Measurements from ENCODE around the gene NR3C1.

Gene NR3C1

GRCh38 chr5:143403593-143404415, at the start of gene NR3C1:
NR3C1 (minus strand) TSS chr5:143403686; CDS start chr5:143400839, 2,847 bp downstream.
- Histone ChIP-seq H3K27me3 (ENCODE audit: control insufficient read depth, insufficient read depth, low read length) (no peaks in the 10 kb centered on the region), H3K9ac (ENCODE audit: low read length) (peak within 1 kb of the TSS; percentile 79), H3K4me1 (ENCODE audit: control insufficient read depth, insufficient read depth, low read length) (peaks cover 8% of the 10 kb centered on the region), H3K9me3 (ENCODE audit: control insufficient read depth, low read length) (no peaks in the 10 kb centered on the region), H3K36me3 (ENCODE audit: control insufficient read depth, insufficient read depth, low read length) (no peaks in the 10 kb centered on the region), H3K4me3 (ENCODE audit: low read length) (peak within 1 kb of the TSS; percentile 65)

GRCh38 chr5:143449772-143450171, 46.3 kb upstream of the NR3C1 start:
- Histone ChIP-seq H3K9me3 (ENCODE audit: control insufficient read depth, low read length) (no peaks in the 10 kb centered on the region), H3K4me1 (ENCODE audit: control insufficient read depth, insufficient read depth, low read length) (no peaks in the 10 kb centered on the region), H3K36me3 (ENCODE audit: control insufficient read depth, insufficient read depth, low read length) (no peaks in the 10 kb centered on the region), H3K27me3 (ENCODE audit: control insufficient read depth, insufficient read depth, low read length) (no peaks in the 10 kb centered on the region), H3K9ac (ENCODE audit: low read length) (no peak overlapping the region), H3K4me3 (ENCODE audit: low read length) (no peak overlapping the region)

GRCh38 chr5:143448518-143448917, 45.0 kb upstream of the NR3C1 start:
- H3K27me3 ChIP-seq (ENCODE audit: control insufficient read depth, insufficient read depth, low read length) = no peaks in the 10 kb centered on the region
- H3K9me3 ChIP-seq (ENCODE audit: control insufficient read depth, low read length) = no peaks in the 10 kb centered on the region
- no peak overlapping the region for H3K4me3 ChIP-seq (ENCODE audit: low read length)
- H3K4me1 ChIP-seq (ENCODE audit: control insufficient read depth, insufficient read depth, low read length) = no peaks in the 10 kb centered on the region
- H3K9ac ChIP-seq (ENCODE audit: low read length) = no peak overlapping the region
- H3K36me3 ChIP-seq (ENCODE audit: control insufficient read depth, insufficient read depth, low read length) = no peaks in the 10 kb centered on the region

- Histone ChIP-seq H3K4me1 (ENCODE audit: control insufficient read depth, insufficient read depth, low read length) (no peaks in the 10 kb centered on the region), H3K36me3 (ENCODE audit: control insufficient read depth, insufficient read depth, low read length) (no peaks in the 10 kb centered on the region), H3K9me3 (ENCODE audit: control insufficient read depth, low read length) (no peaks in the 10 kb centered on the region), H3K9ac (ENCODE audit: low read length) (no peak overlapping the region), H3K27me3 (ENCODE audit: control insufficient read depth, insufficient read depth, low read length) (no peaks in the 10 kb centered on the region), H3K4me3 (ENCODE audit: low read length) (no peak overlapping the region)
These were observed 44.5 kb upstream of the NR3C1 start for GRCh38 chr5:143447983-143448382.

- H3K9me3 ChIP-seq (ENCODE audit: control insufficient read depth, low read length) = no peaks in the 10 kb centered on the region
- no peak overlapping the region for H3K4me3 ChIP-seq (ENCODE audit: low read length)
- H3K9ac ChIP-seq (ENCODE audit: low read length) = no peak overlapping the region
- no peaks in the 10 kb centered on the region for H3K36me3 ChIP-seq (ENCODE audit: control insufficient read depth, insufficient read depth, low read length)
- H3K27me3 ChIP-seq (ENCODE audit: control insufficient read depth, insufficient read depth, low read length) = no peaks in the 10 kb centered on the region
- no peaks in the 10 kb centered on the region for H3K4me1 ChIP-seq (ENCODE audit: control insufficient read depth, insufficient read depth, low read length)
These were observed 43.2 kb upstream of the NR3C1 start for GRCh38 chr5:143446535-143447226.

GRCh38 chr5:143445776-143446175, 42.3 kb upstream of the NR3C1 start:
- Histone ChIP-seq H3K4me1 (ENCODE audit: control insufficient read depth, insufficient read depth, low read length) (no peaks in the 10 kb centered on the region), H3K27me3 (ENCODE audit: control insufficient read depth, insufficient read depth, low read length) (no peaks in the 10 kb centered on the region), H3K9me3 (ENCODE audit: control insufficient read depth, low read length) (no peaks in the 10 kb centered on the region), H3K36me3 (ENCODE audit: control insufficient read depth, insufficient read depth, low read length) (no peaks in the 10 kb centered on the region), H3K9ac (ENCODE audit: low read length) (no peak overlapping the region), H3K4me3 (ENCODE audit: low read length) (no peak overlapping the region)

GRCh38 chr5:143443330-143443729, 39.8 kb upstream of the NR3C1 start:
- Histone ChIP-seq H3K9me3 (ENCODE audit: control insufficient read depth, low read length) (no peaks in the 10 kb centered on the region), H3K4me3 (ENCODE audit: low read length) (no peak overlapping the region), H3K9ac (ENCODE audit: low read length) (no peak overlapping the region), H3K4me1 (ENCODE audit: control insufficient read depth, insufficient read depth, low read length) (no peaks in the 10 kb centered on the region), H3K36me3 (ENCODE audit: control insufficient read depth, insufficient read depth, low read length) (no peaks in the 10 kb centered on the region), H3K27me3 (ENCODE audit: control insufficient read depth, insufficient read depth, low read length) (no peaks in the 10 kb centered on the region)

GRCh38 chr5:143442385-143442784, 38.9 kb upstream of the NR3C1 start:
- H3K27me3 ChIP-seq (ENCODE audit: control insufficient read depth, insufficient read depth, low read length) = no peaks in the 10 kb centered on the region
- no peak overlapping the region for H3K4me3 ChIP-seq (ENCODE audit: low read length)
- H3K9ac ChIP-seq (ENCODE audit: low read length) = no peak overlapping the region
- H3K36me3 ChIP-seq (ENCODE audit: control insufficient read depth, insufficient read depth, low read length) = no peaks in the 10 kb centered on the region
- no peaks in the 10 kb centered on the region for H3K9me3 ChIP-seq (ENCODE audit: control insufficient read depth, low read length)
- H3K4me1 ChIP-seq (ENCODE audit: control insufficient read depth, insufficient read depth, low read length) = no peaks in the 10 kb centered on the region

GRCh38 chr5:143440448-143441115, 37.1 kb upstream of the NR3C1 start:
- Histone ChIP-seq H3K36me3 (ENCODE audit: control insufficient read depth, insufficient read depth, low read length) (no peaks in the 10 kb centered on the region), H3K4me3 (ENCODE audit: low read length) (no peak overlapping the region), H3K9ac (ENCODE audit: low read length) (no peak overlapping the region), H3K4me1 (ENCODE audit: control insufficient read depth, insufficient read depth, low read length) (no peaks in the 10 kb centered on the region), H3K27me3 (ENCODE audit: control insufficient read depth, insufficient read depth, low read length) (peaks cover 4% of the 10 kb centered on the region), H3K9me3 (ENCODE audit: control insufficient read depth, low read length) (no peaks in the 10 kb centered on the region)

- no peaks in the 10 kb centered on the region for H3K36me3 ChIP-seq (ENCODE audit: control insufficient read depth, insufficient read depth, low read length)
- peaks cover 4% of the 10 kb centered on the region for H3K27me3 ChIP-seq (ENCODE audit: control insufficient read depth, insufficient read depth, low read length)
These were observed 34.3 kb upstream of the NR3C1 start for GRCh38 chr5:143437666-143438273.

GRCh38 chr5:143436871-143437270, 33.4 kb upstream of the NR3C1 start:
- Histone ChIP-seq H3K9ac (ENCODE audit: low read length) (no peak overlapping the region), H3K9me3 (ENCODE audit: control insufficient read depth, low read length) (no peaks in the 10 kb centered on the region), H3K4me3 (ENCODE audit: low read length) (no peak overlapping the region), H3K4me1 (ENCODE audit: control insufficient read depth, insufficient read depth, low read length) (no peaks in the 10 kb centered on the region), H3K36me3 (ENCODE audit: control insufficient read depth, insufficient read depth, low read length) (no peaks in the 10 kb centered on the region), H3K27me3 (ENCODE audit: control insufficient read depth, insufficient read depth, low read length) (peaks cover 4% of the 10 kb centered on the region)

More at GRCh38 chr5:143437666-143438273, 34.3 kb upstream of the NR3C1 start:
- H3K9ac ChIP-seq (ENCODE audit: low read length) = no peak overlapping the region
- H3K4me3 ChIP-seq (ENCODE audit: low read length) = no peak overlapping the region
- no peaks in the 10 kb centered on the region for H3K4me1 ChIP-seq (ENCODE audit: control insufficient read depth, insufficient read depth, low read length)
- H3K9me3 ChIP-seq (ENCODE audit: control insufficient read depth, low read length) = no peaks in the 10 kb centered on the region

Data from mucosa of stomach (tissue), 1 donor.